Smooth muscle cell (in vitro differentiated cells): ENCODE results near the gene CCDC83. TPM values are rescaled to one million over a fixed set of nuclear protein-coding genes. Genes with fewer than 3 reads are reported as not detected.

Experiments
- DNase-seq: peaks from one replicate; lab custom pipeline; 2025; ENCODE audit not compliant: unreplicated experiment; lab: John Stamatoyannopoulos, UW
- H2AFZ ChIP-seq: fragments of 200-600 bp; sonication (generic); 2 replicates; pipeline ENCODE4 v1.6.0; 2016; ENCODE audit warnings: antibody characterized with exemption, low read depth, mild to moderate bottlenecking
- H3F3A ChIP-seq: fragments of 200-600 bp; sonication (generic); 2 replicates; pipeline ENCODE4 v1.6.0; 2017; ENCODE audit warnings: antibody characterized with exemption, low read depth
- H3K27ac ChIP-seq: fragments of 200-600 bp; sonication (generic); 2 replicates; pipeline ENCODE4 v1.5.1; 2016; ENCODE audit warnings: low read depth, mild to moderate bottlenecking
- H3K27me3 ChIP-seq: fragments of 200-600 bp; sonication (generic); 2 replicates; pipeline ENCODE4 v1.6.1; 2016; ENCODE audit warnings: low read depth, mild to moderate bottlenecking
- H3K36me3 ChIP-seq: fragments of 200-600 bp; sonication (generic); 2 replicates; pipeline ENCODE4 v1.5.1; 2016; ENCODE audit warnings: low read depth
- H3K4me1 ChIP-seq: fragments of 200-600 bp; sonication (generic); 2 replicates; pipeline ENCODE4 v1.5.1; 2016; ENCODE audit warnings: low read depth
- H3K4me2 ChIP-seq: fragments of 200-600 bp; sonication (generic); 2 replicates; pipeline ENCODE4 v1.6.0; 2016; ENCODE audit warnings: mild to moderate bottlenecking
- H3K4me3 ChIP-seq: fragments of 200-600 bp; sonication (generic); 2 replicates; pipeline ENCODE4 v1.5.1; 2016; ENCODE audit warnings: mild to moderate bottlenecking
- H3K79me2 ChIP-seq: fragments of 200-600 bp; sonication (generic); 2 replicates; pipeline ENCODE4 v1.6.0; 2016; ENCODE audit warnings: low read depth, mild to moderate bottlenecking
- H3K9ac ChIP-seq: fragments of 200-600 bp; sonication (generic); 2 replicates; pipeline ENCODE4 v1.6.0; 2016; ENCODE audit warnings: low read depth
- H3K9me3 ChIP-seq: fragments of 200-600 bp; sonication (generic); replicated peaks from 2 replicates; pipeline ENCODE4 v1.5.1; 2016; ENCODE audit warnings: low read depth
- H4K20me1 ChIP-seq: fragments of 200-600 bp; sonication (generic); 2 replicates; pipeline ENCODE4 v1.6.0; 2016; ENCODE audit warnings: low read depth
- CTCF ChIP-seq: fragments of 200-600 bp; sonication (generic); IDR thresholded peaks from 2 replicates; pipeline ENCODE4 v1.5.1; 2017; ENCODE audit warnings: borderline replicate concordance, mild to moderate bottlenecking, antibody characterized with exemption; ENCODE audit not compliant: insufficient read depth, poor library complexity, severe bottlenecking
- WGBS: methylation state at CpG from one replicate; pipeline ENCODE4 v1.1.7; 2016; ENCODE audit warnings: low lambda C conversion rate; 5-methylcytosine and 5-hydroxymethylcytosine counted together
- polyA plus RNA-seq: library from polyadenylated mRNA; unstranded; fragments of >200 nt; fragmentation: Nextera tagmentation; extraction: Ambion mirVana; gene quantifications from 2 replicates; pipeline ENCODE4 v1.2.1, GENCODE V29; 2016
- total RNA-seq: library from RNA; depleted of rRNA; stranded (reverse); fragments of >200 nt; gene quantifications from 2 replicates; pipeline ENCODE4 v1.2.3, GENCODE V29; 2014

CCDC83 gene
- total and polyA plus RNA-seq, 2 experiments from 2014 or later = not detected

- H3K9me3 ChIP-seq = no peaks in the 10 kb centered on the region
- H3K79me2 ChIP-seq = no peaks in the 10 kb centered on the region
- no peaks in the 10 kb centered on the region for H4K20me1 ChIP-seq
- H3K27me3 ChIP-seq = no peaks in the 10 kb centered on the region
- H3K4me3 ChIP-seq = no peak overlapping the region
- 72% methylated on average over 3 of the region's 3 CpGs for WGBS
- peaks cover 3% of the 10 kb centered on the region for H3F3A ChIP-seq
- peak overlapping the region; percentile 67 for H3K27ac ChIP-seq
- H3K36me3 ChIP-seq = no peaks in the 10 kb centered on the region
- H3K4me2 ChIP-seq = no peak overlapping the region
- no peak for TF ChIP-seq CTCF
- peaks cover 4% of the 10 kb centered on the region for H3K4me1 ChIP-seq
- no peak overlapping the region for H2AFZ ChIP-seq
- no peak for DNase-seq
- H3K9ac ChIP-seq = no peak overlapping the region
Observed at GRCh38 chr11:85843929-85844328, 11.3 kb upstream of the CCDC83 start.

GRCh38 chr11:85844439-85845123, 10.6 kb upstream of the CCDC83 start:
- no peak overlapping the region for H3K4me2 ChIP-seq
- H3K4me3 ChIP-seq = no peak overlapping the region
- H3F3A ChIP-seq = peaks cover 3% of the 10 kb centered on the region
- no peaks in the 10 kb centered on the region for H3K36me3 ChIP-seq
- peaks cover 4% of the 10 kb centered on the region for H3K4me1 ChIP-seq
- DNase-seq = no peak
- H3K9ac ChIP-seq = peak overlapping the region; percentile 17
- no peaks in the 10 kb centered on the region for H4K20me1 ChIP-seq
- H2AFZ ChIP-seq = no peak overlapping the region
- no peaks in the 10 kb centered on the region for H3K79me2 ChIP-seq
- WGBS = 72% methylated on average over 2 of the region's 2 CpGs
- H3K27ac ChIP-seq = peak overlapping the region; percentile 67
- no peaks in the 10 kb centered on the region for H3K27me3 ChIP-seq
- TF ChIP-seq CTCF = no peak
- no peaks in the 10 kb centered on the region for H3K9me3 ChIP-seq

- Histone ChIP-seq H3K9me3 (no peaks in the 10 kb centered on the region), H3K4me3 (no peak overlapping the region), H4K20me1 (no peaks in the 10 kb centered on the region), H3F3A (peaks cover 3% of the 10 kb centered on the region), H3K9ac (no peak overlapping the region), H3K4me1 (peaks cover 4% of the 10 kb centered on the region), H3K27me3 (no peaks in the 10 kb centered on the region), H3K27ac (peak overlapping the region; percentile 67), H2AFZ (no peak overlapping the region), H3K36me3 (no peaks in the 10 kb centered on the region), H3K4me2 (no peak overlapping the region), H3K79me2 (no peaks in the 10 kb centered on the region)
- 97% methylated on average over 1 of the region's 1 CpG for WGBS
- DNase-seq = no peak
- no peak for TF ChIP-seq CTCF
Observed at GRCh38 chr11:85845124-85845631, 10.0 kb upstream of the CCDC83 start.

- no peak overlapping the region for H3K27ac ChIP-seq
- H3K9me3 ChIP-seq = no peaks in the 10 kb centered on the region
- no peak for DNase-seq
- H3K79me2 ChIP-seq = no peaks in the 10 kb centered on the region
- H2AFZ ChIP-seq = no peak overlapping the region
- H3K9ac ChIP-seq = no peak overlapping the region
- no peak overlapping the region for H3K4me3 ChIP-seq
- no peaks in the 10 kb centered on the region for H4K20me1 ChIP-seq
- peaks cover 3% of the 10 kb centered on the region for H3F3A ChIP-seq
- TF ChIP-seq CTCF = no peak
- H3K4me2 ChIP-seq = no peak overlapping the region
- H3K36me3 ChIP-seq = no peaks in the 10 kb centered on the region
- peaks cover 4% of the 10 kb centered on the region for H3K4me1 ChIP-seq
- no peaks in the 10 kb centered on the region for H3K27me3 ChIP-seq
Observed at GRCh38 chr11:85847436-85847835, 7.7 kb upstream of the CCDC83 start.
